HCT116 (cell line): ENCODE data around the gene SUPT20HL1. TPM values are rescaled to one million over a fixed set of nuclear protein-coding genes. Genes with fewer than 3 reads are reported as not detected.
"Not testable (repeated sequence)": the region's sequence is repeated elsewhere in the genome, so short reads cannot be mapped to it uniquely, and the experiment has no call there.

ENCODE experiments used
- ATAC-seq: fragments of 200-7000 bp; cut with Tn5 transposase; 2 replicates; pipeline ENCODE4 v1.9.1; 2020; ENCODE audit warnings: mild to moderate bottlenecking, moderate library complexity
- BruUV-seq: library from RNA; stranded (reverse); fragments of 400-500 nt; replicated peaks from 2 replicates; lab custom pipeline; 2021; lab: Mats Ljungman, UMichigan
- CTCF ChIA-PET: fragments of 300-600 bp; sonication (Branson Sonifier 250); formaldehyde crosslinking; loops from one replicate; lab custom pipeline; 2021; ENCODE audit warnings: antibody characterized with exemption; lab: Charles Lee
- POLR2A ChIA-PET: fragments of 300-600, 350-600 bp; sonication (Branson Sonifier 250); formaldehyde crosslinking; loops from one replicate; lab custom pipeline; 2021; ENCODE audit warnings: antibody characterized with exemption; lab: Charles Lee
- RAD21 ChIA-PET, 2 experiments: fragments of 300-600 bp; sonication (Branson Sonifier 250); formaldehyde crosslinking; loops; one replicate each; lab custom pipeline; 2023; ENCODE audit warnings: low total read pairs in 2 of 2; ENCODE audit not compliant: uncharacterized antibody in 2 of 2, unreplicated experiment in 2 of 2, low non-redundant PET in 1 of 2; lab: Charles Lee
- DNase-seq: peaks from one replicate; pipeline ENCODE4 v3.0.0-alpha.2; 2010; ENCODE audit warnings: low read depth, low spot score
- H2AFZ ChIP-seq: fragments of 200-600 bp; shearing (Covaris generic), sonication (generic); 2 replicates; pipeline ENCODE4 v1.6.1; 2017; ENCODE audit warnings: low read depth, mixed run types, mixed read lengths, antibody characterized with exemption, low read length; ENCODE audit not compliant: poor library complexity, severe bottlenecking
- H3K27ac ChIP-seq: 2 replicates; pipeline ENCODE4 v1.5.1; 2012; ENCODE audit warnings: low read depth, low read length
- H3K27me3 ChIP-seq: fragments of 200-600 bp; sonication (generic); 2 replicates; pipeline ENCODE4 v1.6.1; 2016; ENCODE audit warnings: mixed run types, low read length, mixed read lengths; ENCODE audit not compliant: insufficient read depth
- H3K36me3 ChIP-seq, 2 experiments: fragments of 200-500 bp in 1 of 2; fragments of 200-600 bp in 1 of 2; sonication (Bioruptor generic) in 1 of 2; sonication (generic) in 1 of 2; 2 replicates each; pipeline versions ENCODE4 v1.5.1 to v1.6.1; 2014 to 2016; ENCODE audit warnings: low read length in 2 of 2, inconsistent platforms in 1 of 2, mixed read lengths in 1 of 2, mixed run types in 1 of 2; ENCODE audit not compliant: insufficient read depth in 2 of 2, control insufficient read depth in 1 of 2
- H3K4me1 ChIP-seq, 2 experiments: fragments of 200-600 bp in 1 of 2; sonication (generic) in 1 of 2; 2 replicates each; pipeline versions ENCODE4 v1.5.1 to v1.6.1; 2012 to 2017; ENCODE audit warnings: low read length in 2 of 2, inconsistent platforms in 1 of 2, mild to moderate bottlenecking in 1 of 2, mixed read lengths in 1 of 2, mixed run types in 1 of 2, moderate library complexity in 1 of 2; ENCODE audit not compliant: insufficient read depth in 2 of 2, control insufficient read depth in 1 of 2
- H3K4me2 ChIP-seq: fragments of 200-600 bp; sonication (generic); 2 replicates; pipeline ENCODE4 v1.6.1; 2017; ENCODE audit warnings: mixed run types, low read length, mixed read lengths
- H3K4me3 ChIP-seq, 2 experiments: fragments of 200-600 bp in 1 of 2; sonication (generic) in 1 of 2; replicated peaks in 1 of 2; 2 replicates each; pipeline ENCODE4 v1.5.1; 2011 to 2016; ENCODE audit warnings: low read length in 2 of 2, control low read depth in 1 of 2, low read depth in 1 of 2, mild to moderate bottlenecking in 1 of 2, mixed read lengths in 1 of 2, mixed run types in 1 of 2
- H3K79me2 ChIP-seq: fragments of 200-600 bp; sonication (generic); 2 replicates; pipeline ENCODE4 v1.6.1; 2017; ENCODE audit warnings: mild to moderate bottlenecking, mixed run types, low read length, moderate library complexity, mixed read lengths; ENCODE audit not compliant: insufficient read depth
- H3K9ac ChIP-seq: fragments of 200-600 bp; sonication (generic); 2 replicates; pipeline ENCODE4 v1.6.1; 2016; ENCODE audit warnings: low read length, mixed read lengths
- H3K9me2 ChIP-seq: fragments of 200-600 bp; sonication (generic), shearing (Covaris generic); 2 replicates; pipeline ENCODE4 v1.6.1; 2017; ENCODE audit warnings: mixed run types, mild to moderate bottlenecking, moderate library complexity; ENCODE audit not compliant: insufficient read depth
- H3K9me3 ChIP-seq, 2 experiments: fragments of 200-500 bp in 1 of 2; fragments of 200-600 bp in 1 of 2; sonication (Bioruptor generic) in 1 of 2; sonication (generic) in 1 of 2; 2 replicates each; pipeline ENCODE4 v1.6.1; 2014 to 2017; ENCODE audit warnings: low read length in 2 of 2, mixed read lengths in 2 of 2, inconsistent platforms in 1 of 2, low read depth in 1 of 2, mild to moderate bottlenecking in 1 of 2, mixed run types in 1 of 2, moderate library complexity in 1 of 2; ENCODE audit not compliant: control insufficient read depth in 1 of 2, insufficient read depth in 1 of 2
- H4K20me1 ChIP-seq: fragments of 200-600 bp; sonication (generic), shearing (Covaris generic); 2 replicates; pipeline ENCODE4 v1.6.1; 2017; ENCODE audit warnings: mixed run types, mild to moderate bottlenecking, moderate library complexity; ENCODE audit not compliant: insufficient read depth
- EZH2 ChIP-seq: fragments of 200-600 bp; sonication (generic); IDR thresholded peaks from 2 replicates; pipeline ENCODE4 v1.6.1; 2017; ENCODE audit warnings: antibody characterized with exemption, mixed run types
- FOSL1 ChIP-seq: IDR thresholded peaks from 2 replicates; pipeline ENCODE4 v1.6.1; 2012; ENCODE audit warnings: low read depth
- POLR2AphosphoS5 ChIP-seq: IDR thresholded peaks from 2 replicates; pipeline ENCODE4 v1.6.1; 2011; ENCODE audit warnings: mild to moderate bottlenecking, low read depth, low read length, moderate library complexity
- REST ChIP-seq: IDR thresholded peaks from 2 replicates; pipeline ENCODE4 v1.6.1; 2012; ENCODE audit warnings: low read depth
- SIN3A ChIP-seq: IDR thresholded peaks from 2 replicates; pipeline ENCODE4 v1.6.1; 2012; ENCODE audit warnings: low read depth
- SP1 ChIP-seq: IDR thresholded peaks from 2 replicates; pipeline ENCODE4 v1.6.1; 2012; ENCODE audit warnings: low read depth
- YY1 ChIP-seq: IDR thresholded peaks from 2 replicates; pipeline ENCODE4 v1.6.1; 2011; ENCODE audit warnings: low read length, low read depth, moderate library complexity, mild to moderate bottlenecking; ENCODE audit not compliant: insufficient replicate concordance; ENCODE audit errors: extremely low read depth
- intact Hi-C: fragments of 100-400 bp; cut with micrococcal nuclease; formaldehyde crosslinking; loops from 2 replicates; pipeline ENCODE4 v1.10.0; 2022
- total RNA-seq: library from RNA; stranded (reverse); gene quantifications from one replicate; pipeline ENCODE4 v1.2.1, GENCODE V29; 2021; ENCODE audit not compliant: unreplicated experiment

SUPT20HL1 gene
- total RNA-seq, 1 experiment from 2014 or later, result not detected

GRCh38 chrX:24355095-24355494, 5.3 kb upstream of the SUPT20HL1 start:
- CTCF ChIA-PET, result no interaction called here
- H3K27ac ChIP-seq, result no peak overlapping the region
- H3K4me2 ChIP-seq, result no peak overlapping the region
- RAD21 ChIA-PET, result no interaction called here
- POLR2A ChIA-PET, result no interaction called here
- no peak for ATAC-seq
- H4K20me1 ChIP-seq, result no peaks in the 10 kb centered on the region
- H2AFZ ChIP-seq, result no peak overlapping the region
- H3K36me3 ChIP-seq, result no peaks in the 10 kb centered on the region
- no peaks in the 10 kb centered on the region for H3K9me2 ChIP-seq
- H3K4me3 ChIP-seq, result no peak overlapping the region
- no peaks in the 10 kb centered on the region for H3K79me2 ChIP-seq
- H3K9ac ChIP-seq, result no peak overlapping the region
- H3K4me1 ChIP-seq, result no peaks in the 10 kb centered on the region; a peak in 1 of 4 replicates
- TF ChIP-seq EZH2, result no peak
- no TSS peak for BruUV-seq
- no peaks in the 10 kb centered on the region for H3K9me3 ChIP-seq
- intact Hi-C loops, result no loop called here
- H3K27me3 ChIP-seq, result no peaks in the 10 kb centered on the region
- no peak for DNase-seq

- ATAC-seq (no peak), DNase-seq (no peak)
- Histone ChIP-seq H3K9me3 (no peaks in the 10 kb centered on the region), H3K27me3 (no peaks in the 10 kb centered on the region), H3K4me3 (no peak overlapping the region), H4K20me1 (no peaks in the 10 kb centered on the region), H3K4me2 (no peak overlapping the region), H2AFZ (no peak overlapping the region), H3K27ac (no peak overlapping the region), H3K9ac (no peak overlapping the region), H3K79me2 (no peaks in the 10 kb centered on the region), H3K36me3 (no peaks in the 10 kb centered on the region), H3K9me2 (no peaks in the 10 kb centered on the region), H3K4me1 (no peaks in the 10 kb centered on the region; a peak in 1 of 4 replicates)
- RAD21 ChIA-PET, result no interaction called here
- TF ChIP-seq YY1 (no peak), SIN3A (no peak), FOSL1 (no peak), POLR2AphosphoS5 (no peak), REST (no peak), SP1 (no peak)
- POLR2A ChIA-PET, result no interaction called here
- intact Hi-C loops, result no loop called here
- no TSS peak for BruUV-seq
- CTCF ChIA-PET, result no interaction called here
Observed at GRCh38 chrX:24357106-24357505, 3.3 kb upstream of the SUPT20HL1 start.

GRCh38 chrX:24362089-24362745, 1.8 kb downstream of the SUPT20HL1 start:
- H3K36me3 ChIP-seq, H3K4me3 ChIP-seq, CTCF ChIA-PET, H3K27me3 ChIP-seq, H3K27ac ChIP-seq, ATAC-seq, DNase-seq, H3K9ac ChIP-seq, RAD21 ChIA-PET, H3K4me1 ChIP-seq, H3K9me3 ChIP-seq, intact Hi-C loops, H3K9me2 ChIP-seq, BruUV-seq, H3K79me2 ChIP-seq, H4K20me1 ChIP-seq, POLR2A ChIA-PET, H3K4me2 ChIP-seq, H2AFZ ChIP-seq: not testable (repeated sequence)
